Testis (tissue), 3 donors: ENCODE results near the gene SETX. TPM values are rescaled to one million over a fixed set of nuclear protein-coding genes. Genes with fewer than 3 reads are reported as not detected.

Source experiments
- DNase-seq: peaks from one replicate; pipeline ENCODE4 v3.0.0-alpha.2; 2019
- H3K27ac ChIP-seq, 2 donors: fragments of 200-600 bp; sonication (generic); one replicate each; pipeline ENCODE4 v1.5.1; 2019
- H3K27me3 ChIP-seq: fragments of 200-600 bp; sonication (generic); one replicate; pipeline ENCODE4 v1.5.1; 2019
- H3K36me3 ChIP-seq: fragments of 200-600 bp; sonication (generic); one replicate; pipeline ENCODE4 v1.5.1; 2017; ENCODE audit warnings: low read depth; ENCODE audit errors: missing control alignments
- H3K4me1 ChIP-seq: fragments of 200-600 bp; sonication (generic); one replicate; pipeline ENCODE4 v1.5.1; 2019
- H3K4me3 ChIP-seq, 2 donors: fragments of 200-600 bp; sonication (generic); one replicate each; pipeline ENCODE4 v1.5.1; 2017 to 2019
- H3K9me3 ChIP-seq: fragments of 200-600 bp; sonication (generic); one replicate; pipeline ENCODE4 v1.5.1; 2017
- CTCF ChIP-seq, 3 experiments: fragments of 450-650 bp in 2 of 3; fragments of 200-600 bp in 1 of 3; sonication (generic) in 1 of 3; IDR thresholded peaks; one replicate each; pipeline ENCODE4 v1.5.1; 2016 to 2019; ENCODE audit warnings: antibody characterized with exemption in 3 of 3, mild to moderate bottlenecking in 2 of 3, moderate library complexity in 1 of 3
- POLR2A ChIP-seq: fragments of 450-650 bp; IDR thresholded peaks from one replicate; pipeline ENCODE4 v1.6.1; 2017; ENCODE audit warnings: antibody characterized with exemption, mild to moderate bottlenecking, moderate library complexity
- WGBS, 2 donors: methylation state at CpG; one replicate each; pipeline ENCODE4 v1.1.5; 2018; 5-methylcytosine and 5-hydroxymethylcytosine counted together
- intact Hi-C: fragments of 100-400 bp; cut with DNase I; formaldehyde crosslinking; loops from one replicate; pipeline ENCODE4 v1.15.1; 2023; ENCODE audit warnings: low total_unique reads
- polyA plus RNA-seq: library from polyadenylated mRNA; stranded (reverse); fragments of 350-450 nt; fragmentation: Illumina TruSeq; extraction: RNeasy Lipid Tissue Mini Kit (QIAGEN cat#74804); gene quantifications from one replicate; pipeline ENCODE4 v1.2.3, GENCODE V29; 2014; ENCODE audit warnings: low read depth, low replicate concordance; ENCODE audit not compliant: insufficient read depth
- total RNA-seq, 2 donors: library from RNA; depleted of rRNA; stranded (reverse); fragments of >200 nt; gene quantifications; one replicate each; pipeline ENCODE4 v1.2.3, GENCODE V29; 2016

SETX gene
- total and polyA plus RNA-seq, 3 donors from 2014 or later: 74.1 to 157 (median 109) TPM

DNA sequence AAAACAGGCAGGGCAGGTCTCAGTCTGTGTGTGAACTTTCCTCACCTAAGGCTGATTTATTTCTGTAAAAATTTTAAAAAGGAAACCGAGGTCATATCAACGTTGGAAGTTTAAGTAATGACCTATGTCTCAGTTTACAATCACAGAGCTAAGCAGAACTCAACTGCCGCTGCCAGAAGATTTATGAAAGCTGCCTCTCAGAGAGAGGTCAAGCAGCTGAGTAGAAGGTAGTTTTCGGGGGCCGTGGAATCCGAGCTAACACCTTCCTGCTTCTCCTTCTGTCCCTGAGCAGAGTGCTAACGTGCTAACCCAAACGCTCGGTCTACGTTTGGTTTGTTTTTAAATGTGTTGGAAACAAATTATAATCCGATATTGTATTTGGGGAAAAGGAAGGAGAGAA is 40.8 kb upstream of the SETX start:
- no peaks in the 10 kb centered on the region for H3K4me1 ChIP-seq
- WGBS, 2 donors: 69 to 74% methylated on average over 11 of the region's 11 CpGs
- H3K9me3 ChIP-seq: no peaks in the 10 kb centered on the region
- intact Hi-C loops: no loop called here
- no peak overlapping the region for H3K27ac ChIP-seq
- no peaks in the 10 kb centered on the region for H3K27me3 ChIP-seq
- no peak overlapping the region for H3K4me3 ChIP-seq
- TF ChIP-seq POLR2A (no peak), CTCF (IDR thresholded peaks at IDR 0.05) (no peak)
- no peaks in the 10 kb centered on the region for H3K36me3 ChIP-seq
- no peak for DNase-seq

DNA sequence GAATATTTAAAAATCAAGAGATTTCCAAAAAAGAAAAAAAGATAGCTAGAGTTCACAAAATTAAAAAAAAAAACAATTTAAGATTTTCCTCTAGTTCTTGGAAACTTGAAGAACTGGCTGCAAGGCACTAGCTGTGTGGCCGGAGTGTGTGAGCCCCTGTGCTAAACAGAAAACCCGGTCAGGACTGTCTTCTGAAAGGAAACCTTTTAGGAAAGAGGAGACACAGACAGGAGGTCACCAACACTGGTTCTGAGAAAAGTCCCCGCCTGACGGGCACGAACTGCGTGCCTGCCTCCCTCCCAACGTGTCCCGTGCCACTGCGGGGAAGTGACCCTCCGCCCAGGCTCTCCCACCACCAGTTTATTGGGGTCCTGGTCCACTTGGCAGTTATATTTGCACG is 36.7 kb upstream of the SETX start:
- Histone ChIP-seq H3K36me3 (no peaks in the 10 kb centered on the region), H3K27ac (no peak overlapping the region), H3K9me3 (no peaks in the 10 kb centered on the region), H3K4me1 (no peaks in the 10 kb centered on the region), H3K4me3 (no peak overlapping the region), H3K27me3 (no peaks in the 10 kb centered on the region)
- DNase-seq: no peak
- intact Hi-C loops: no loop called here
- TF ChIP-seq CTCF (IDR thresholded peaks at IDR 0.05) (no peak), POLR2A (no peak)
- WGBS, 2 donors: 89 to 95% methylated on average over 11 of the region's 11 CpGs

- no peak overlapping the region for H3K4me3 ChIP-seq
- H3K27ac ChIP-seq: no peak overlapping the region
These were observed 36.2 kb upstream of the SETX start for GRCh38 chr9:132390966-132391365.

DNA sequence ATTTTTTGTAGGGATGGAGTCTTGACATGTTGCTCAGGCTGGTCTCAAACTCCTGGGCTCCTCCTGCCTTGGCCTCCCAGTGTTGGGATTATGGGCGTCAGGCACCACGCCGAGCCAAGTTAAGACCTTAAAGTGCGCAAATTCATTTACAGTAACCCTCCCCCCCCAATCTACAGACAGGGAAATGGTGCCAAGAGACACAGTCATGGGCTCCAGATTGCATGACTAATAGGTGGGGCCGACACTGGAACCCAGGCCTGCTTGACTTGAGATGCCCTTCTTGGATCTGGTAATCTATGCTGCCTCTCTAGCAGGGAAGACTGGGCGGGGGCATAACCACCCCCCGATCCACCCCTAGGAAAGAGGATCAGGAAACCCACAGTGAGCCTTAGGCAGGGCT is 32.3 kb upstream of the SETX start:
- H3K36me3 ChIP-seq: no peaks in the 10 kb centered on the region
- 98% methylated on average over 6 to 7 of the region's 7 CpGs for WGBS, 2 donors

More at GRCh38 chr9:132390966-132391365, 36.2 kb upstream of the SETX start:
- WGBS, 2 donors: 56 to 72% methylated on average over 7 of the region's 7 CpGs
- Histone ChIP-seq H3K36me3 (no peaks in the 10 kb centered on the region), H3K9me3 (no peaks in the 10 kb centered on the region), H3K27me3 (no peaks in the 10 kb centered on the region), H3K4me1 (no peaks in the 10 kb centered on the region)
- no peak for TF ChIP-seq POLR2A
- no peak for TF ChIP-seq CTCF (IDR thresholded peaks at IDR 0.05)
- intact Hi-C loops: no loop called here
- no peak for DNase-seq

More for the DNA sequence above, 32.3 kb upstream of the SETX start:
- no peak for TF ChIP-seq POLR2A
- no peak for TF ChIP-seq CTCF (IDR thresholded peaks at IDR 0.05)
- no peak for DNase-seq
- no peaks in the 10 kb centered on the region for H3K9me3 ChIP-seq
- H3K4me1 ChIP-seq: no peaks in the 10 kb centered on the region
- no peak overlapping the region for H3K27ac ChIP-seq
- no peak overlapping the region for H3K4me3 ChIP-seq
- H3K27me3 ChIP-seq: no peaks in the 10 kb centered on the region
- intact Hi-C loops: no loop called here
